Activated naive CD4-positive, alpha-beta T cell treated with anti-CD3 and anti-CD28 coated beads for 36 hours (primary cell): ENCODE measurements around the gene CYB561D2. TPM values are rescaled to one million over a fixed set of nuclear protein-coding genes. Genes with fewer than 3 reads are reported as not detected.

Experiments used
- CTCF ChIA-PET: fragments of 350-600 bp; sonication (Branson Sonifier 250); formaldehyde crosslinking; loops from one replicate; lab custom pipeline; 2021; ENCODE audit warnings: antibody characterized with exemption; lab: Charles Lee
- DNase-seq: peaks from one replicate; pipeline ENCODE4 v3.0.0-alpha.2; 2020
- H3K27ac Mint-ChIP-seq: one replicate; pipeline ENCODE4 v1.8.0; 2021; ENCODE audit warnings: mild to moderate bottlenecking, mixed read lengths
- H3K27me3 Mint-ChIP-seq: one replicate; pipeline ENCODE4 v1.8.0; 2021; ENCODE audit warnings: low read depth, mixed read lengths
- H3K36me3 Mint-ChIP-seq: one replicate; pipeline ENCODE4 v1.8.0; 2021; ENCODE audit warnings: low read depth, mixed read lengths
- H3K4me1 Mint-ChIP-seq: one replicate; pipeline ENCODE4 v1.8.0; 2021; ENCODE audit warnings: low read depth, mixed read lengths
- H3K4me3 Mint-ChIP-seq: one replicate; pipeline ENCODE4 v1.8.0; 2021; ENCODE audit warnings: mild to moderate bottlenecking, moderate library complexity, mixed read lengths
- H3K9me3 Mint-ChIP-seq: one replicate; pipeline ENCODE4 v1.8.0; 2021; ENCODE audit warnings: mixed read lengths
- intact Hi-C: fragments of 100-400 bp; cut with micrococcal nuclease; formaldehyde crosslinking; loops from one replicate; pipeline ENCODE4 v1.15.1; 2023
- total RNA-seq, 2 experiments: library from RNA; stranded (reverse); gene quantifications; one replicate each; pipeline ENCODE4 v1.2.3, GENCODE V29; 2021

The CYB561D2 gene
- total RNA-seq, 2 experiments from 2014 or later = 11.0 to 11.3 TPM

DNA sequence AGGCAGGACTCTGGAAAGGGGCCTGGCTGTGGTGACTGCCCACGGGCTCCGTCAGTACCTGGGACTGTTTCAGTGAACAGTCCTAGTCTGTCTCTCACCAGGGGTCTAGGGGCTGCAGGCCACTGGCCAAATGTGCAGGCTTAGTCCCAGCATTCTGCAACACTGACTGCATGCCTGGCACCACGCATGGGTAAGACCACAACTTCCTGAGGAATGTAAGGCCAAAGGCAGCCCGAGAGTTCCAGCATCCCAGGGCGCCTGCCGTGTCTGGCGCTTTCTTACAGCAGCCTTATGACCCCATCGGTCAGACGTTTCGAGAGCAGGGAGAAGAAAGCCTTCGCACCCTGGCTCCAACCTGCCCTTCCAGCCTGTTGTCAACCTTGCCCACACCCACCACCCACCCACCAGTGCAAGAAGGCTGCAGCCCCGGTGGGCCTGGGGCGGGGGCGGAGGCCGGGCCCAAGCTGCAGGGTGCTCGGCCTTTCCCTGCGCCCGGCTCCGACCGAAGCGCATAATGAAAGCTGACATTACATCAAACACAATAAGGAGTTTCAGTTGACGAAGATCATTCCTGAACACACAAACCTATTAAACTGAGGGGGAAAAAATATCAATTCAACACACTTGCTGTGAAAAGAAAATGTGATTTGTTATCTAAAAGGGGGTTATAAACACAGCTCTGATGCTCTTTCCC, 38.2 kb downstream of the CYB561D2 start:
- no peaks in the 10 kb centered on the region for H3K27me3 Mint-ChIP-seq
- intact Hi-C loops = no loop called here
- CTCF ChIA-PET = no interaction called here

DNA sequence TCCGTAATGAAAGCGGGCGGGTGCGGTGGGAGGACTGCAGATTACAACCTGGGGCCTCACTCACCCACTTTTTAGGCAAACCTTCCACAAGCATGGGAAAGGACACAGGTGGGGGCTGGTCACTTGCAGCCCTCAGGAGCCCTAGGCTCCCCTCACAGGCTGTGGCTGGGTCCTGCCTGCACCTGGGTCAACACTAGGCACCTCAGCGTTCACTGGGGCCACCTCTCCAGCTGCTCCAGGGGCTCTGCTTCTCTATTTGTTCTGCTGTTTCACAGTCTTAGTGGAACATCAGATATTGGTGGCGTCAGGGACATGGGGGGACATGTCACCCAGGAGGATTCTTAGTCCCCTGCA, 38.7 kb downstream of the CYB561D2 start:
- intact Hi-C loops = no loop called here
- H3K9me3 Mint-ChIP-seq = no peaks in the 10 kb centered on the region
- no peaks in the 10 kb centered on the region for H3K27me3 Mint-ChIP-seq
- no peak overlapping the region for H3K4me3 Mint-ChIP-seq
- no peaks in the 10 kb centered on the region for H3K36me3 Mint-ChIP-seq
- H3K27ac Mint-ChIP-seq = no peak overlapping the region
- H3K4me1 Mint-ChIP-seq = no peaks in the 10 kb centered on the region
- CTCF ChIA-PET = no interaction called here
- no peak for DNase-seq

More for the DNA sequence above, 38.2 kb downstream of the CYB561D2 start:
- no peaks in the 10 kb centered on the region for H3K4me1 Mint-ChIP-seq
- no peak for DNase-seq
- H3K27ac Mint-ChIP-seq = no peak overlapping the region
- no peak overlapping the region for H3K4me3 Mint-ChIP-seq
- H3K9me3 Mint-ChIP-seq = no peaks in the 10 kb centered on the region
- H3K36me3 Mint-ChIP-seq = no peaks in the 10 kb centered on the region

DNA sequence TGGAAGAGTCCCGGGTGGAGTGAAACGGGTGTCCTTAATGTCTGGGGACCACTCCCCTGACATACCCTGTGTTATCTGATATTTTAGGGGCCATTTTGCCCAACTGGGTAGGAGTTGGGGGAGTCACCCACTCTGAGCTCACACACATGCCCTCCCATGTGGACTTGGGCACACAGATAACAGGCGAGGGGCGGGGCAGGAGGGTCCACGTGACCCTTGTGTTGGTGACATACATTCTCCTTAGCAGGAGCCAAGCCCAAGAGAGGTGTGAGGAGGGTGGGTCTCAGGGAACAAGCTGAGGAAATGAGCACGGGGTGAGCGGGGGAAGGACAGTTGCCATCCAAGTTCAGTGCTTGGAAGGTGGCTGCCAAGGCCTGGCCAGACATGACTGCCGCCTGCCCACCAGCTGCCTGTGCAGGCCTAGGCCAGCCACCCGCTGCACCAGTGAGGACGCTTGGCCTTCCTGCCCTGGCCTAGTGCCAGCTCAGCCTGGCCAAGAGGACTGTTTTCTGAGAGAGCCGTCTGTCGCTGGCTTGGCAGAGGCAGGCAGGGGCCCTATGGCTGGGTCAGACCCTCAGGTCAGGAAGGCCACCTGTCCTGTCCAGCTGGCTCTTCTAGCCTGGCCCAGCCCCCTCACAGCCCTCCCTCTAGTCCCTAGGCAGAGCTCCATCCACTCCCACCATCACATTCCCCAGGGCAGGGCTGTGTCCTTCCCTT, 40.0 kb downstream of the CYB561D2 start:
- no peaks in the 10 kb centered on the region for H3K4me1 Mint-ChIP-seq
- H3K36me3 Mint-ChIP-seq = no peaks in the 10 kb centered on the region
- no peak for DNase-seq
- CTCF ChIA-PET = interaction anchor here (0.6 kb wide), 1 partner anchor 1204 kb away, joined by 6 read pairs; no protein-coding TSS in a partner anchor
- H3K4me3 Mint-ChIP-seq = no peak overlapping the region
- intact Hi-C loops = no loop called here
- H3K9me3 Mint-ChIP-seq = no peaks in the 10 kb centered on the region
- no peaks in the 10 kb centered on the region for H3K27me3 Mint-ChIP-seq
- no peak overlapping the region for H3K27ac Mint-ChIP-seq

DNA sequence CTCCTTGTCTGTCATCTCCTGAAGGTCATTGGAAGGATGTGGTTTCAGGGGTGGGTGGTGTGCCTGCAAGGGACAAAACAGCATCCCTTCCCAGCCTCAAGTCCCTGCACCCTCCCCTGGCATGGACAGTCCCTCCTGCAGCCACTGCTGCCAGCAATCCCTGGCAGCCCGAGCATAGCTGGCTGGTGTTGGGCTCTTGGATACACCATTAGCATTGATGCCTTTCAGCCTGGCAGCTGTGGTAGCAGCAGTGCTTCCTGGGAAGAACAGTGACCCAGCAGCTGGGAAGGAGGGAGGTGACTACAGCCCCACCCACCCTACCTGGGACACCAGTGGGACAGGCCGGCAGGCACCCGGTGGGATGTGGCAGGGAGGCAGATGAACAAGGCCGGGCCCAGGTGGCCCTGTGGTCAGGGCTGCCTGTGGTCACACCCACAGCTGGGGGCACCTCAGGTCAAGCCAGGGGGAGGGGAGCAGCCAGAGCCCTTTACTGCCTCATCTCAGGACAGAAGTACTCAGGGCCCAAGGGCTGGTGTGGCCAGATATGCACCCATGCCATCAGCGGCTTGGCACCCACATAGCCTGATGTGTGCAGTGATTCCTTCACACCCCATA, 41.5 kb downstream of the CYB561D2 start:
- H3K27me3 Mint-ChIP-seq = no peaks in the 10 kb centered on the region
- no peak for DNase-seq
- no peak overlapping the region for H3K4me3 Mint-ChIP-seq
- CTCF ChIA-PET = no interaction called here
- no peaks in the 10 kb centered on the region for H3K36me3 Mint-ChIP-seq
- no peak overlapping the region for H3K27ac Mint-ChIP-seq
- no peaks in the 10 kb centered on the region for H3K4me1 Mint-ChIP-seq
- no peaks in the 10 kb centered on the region for H3K9me3 Mint-ChIP-seq
- intact Hi-C loops = no loop called here

DNA sequence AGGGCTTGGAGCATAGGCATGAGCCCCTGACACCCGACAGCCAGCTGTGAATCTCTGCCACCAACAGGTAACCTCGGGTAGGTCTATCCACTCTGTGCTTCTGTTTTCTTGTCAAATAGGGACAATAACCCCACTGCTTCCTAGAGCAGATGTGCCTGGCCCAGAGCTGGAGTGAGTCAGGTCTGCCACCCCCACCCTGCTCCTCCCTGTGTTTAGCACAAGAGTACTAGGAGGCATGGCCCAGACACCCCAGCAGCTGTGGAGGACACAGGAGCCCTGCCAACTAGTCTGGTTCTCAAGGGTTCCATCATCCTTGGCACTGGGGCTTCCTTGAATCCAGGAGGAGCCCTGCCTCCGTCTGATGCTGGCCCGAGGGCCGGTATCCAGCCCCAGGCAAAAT, 42.4 kb downstream of the CYB561D2 start:
- no peaks in the 10 kb centered on the region for H3K36me3 Mint-ChIP-seq
- CTCF ChIA-PET = no interaction called here
- no peaks in the 10 kb centered on the region for H3K27me3 Mint-ChIP-seq
- no peaks in the 10 kb centered on the region for H3K4me1 Mint-ChIP-seq
- H3K9me3 Mint-ChIP-seq = no peaks in the 10 kb centered on the region
- H3K27ac Mint-ChIP-seq = no peak overlapping the region
- no peak for DNase-seq
- intact Hi-C loops = no loop called here
- no peak overlapping the region for H3K4me3 Mint-ChIP-seq

DNA sequence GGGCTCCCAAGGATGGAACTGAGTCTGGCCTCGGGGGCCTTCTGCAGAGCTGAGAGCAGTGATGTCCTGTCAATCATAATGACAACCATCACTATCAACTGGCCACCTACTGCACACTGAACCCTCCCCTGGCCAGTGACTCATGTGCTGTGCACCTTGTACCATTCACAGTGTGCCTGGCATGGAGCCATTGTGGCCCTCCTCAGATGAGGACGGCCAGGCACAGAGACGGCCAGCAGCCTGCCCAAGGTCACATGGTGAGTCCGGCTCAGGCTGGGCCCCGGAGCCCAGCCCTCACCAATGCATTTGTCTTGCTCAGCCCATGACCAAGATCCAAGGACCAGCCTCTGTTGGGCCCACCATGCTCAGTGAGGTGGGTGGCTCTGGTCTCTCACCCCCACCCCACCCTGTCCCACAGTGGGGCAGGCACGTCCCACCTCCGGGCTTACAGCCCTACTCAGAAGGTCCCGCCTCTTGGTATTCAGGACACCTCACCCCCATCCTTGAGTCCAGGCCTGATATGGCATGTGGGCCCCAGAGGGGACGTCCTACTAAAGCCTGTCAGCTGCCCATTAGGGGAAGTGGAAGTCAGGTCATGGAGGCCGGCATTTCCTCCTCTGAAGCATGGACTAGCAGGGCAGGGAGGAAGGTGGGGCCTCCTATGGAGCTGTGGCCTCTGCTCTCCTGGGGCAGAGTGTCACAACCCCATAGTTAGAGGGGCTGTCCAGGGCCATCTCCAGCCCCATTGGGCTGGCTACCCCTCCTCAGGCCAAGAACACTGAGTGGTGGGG, 44.6 kb downstream of the CYB561D2 start:
- CTCF ChIA-PET = interaction anchor here (1.2 kb wide), 1 partner anchor 1546 kb away, joined by 3 read pairs; the partner anchor contains the start of gene RRP9
- Mint-ChIP-seq H3K4me1 (no peaks in the 10 kb centered on the region), H3K27ac (no peak overlapping the region), H3K36me3 (no peaks in the 10 kb centered on the region), H3K4me3 (no peak overlapping the region), H3K27me3 (no peaks in the 10 kb centered on the region), H3K9me3 (no peaks in the 10 kb centered on the region)
- DNase-seq = no peak
- intact Hi-C loops = no loop called here

DNA sequence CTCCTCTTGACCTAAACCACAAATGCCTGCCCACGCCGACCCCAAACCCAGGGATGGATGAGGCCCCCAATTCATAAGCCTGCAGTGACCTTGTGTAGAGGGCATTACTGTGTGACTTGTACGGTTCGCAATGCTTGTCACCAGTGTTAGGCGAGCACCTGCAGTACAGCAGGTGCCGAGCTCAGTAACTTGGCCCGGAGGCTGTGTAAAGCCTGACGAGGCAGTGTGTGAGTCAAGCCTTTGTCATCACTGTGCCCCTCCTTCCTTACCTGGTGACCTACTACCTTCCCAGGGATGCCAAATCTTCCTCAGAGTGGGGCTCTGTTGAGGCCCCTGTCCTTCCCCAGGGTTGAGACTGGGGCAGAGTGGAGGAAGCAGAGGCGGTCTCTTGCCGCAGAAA, 45.8 kb downstream of the CYB561D2 start:
- Mint-ChIP-seq H3K36me3 (no peaks in the 10 kb centered on the region), H3K27ac (no peak overlapping the region), H3K9me3 (no peaks in the 10 kb centered on the region), H3K27me3 (no peaks in the 10 kb centered on the region), H3K4me3 (no peak overlapping the region), H3K4me1 (no peaks in the 10 kb centered on the region)
- no peak for DNase-seq
- CTCF ChIA-PET = no interaction called here
- intact Hi-C loops = no loop called here

DNA sequence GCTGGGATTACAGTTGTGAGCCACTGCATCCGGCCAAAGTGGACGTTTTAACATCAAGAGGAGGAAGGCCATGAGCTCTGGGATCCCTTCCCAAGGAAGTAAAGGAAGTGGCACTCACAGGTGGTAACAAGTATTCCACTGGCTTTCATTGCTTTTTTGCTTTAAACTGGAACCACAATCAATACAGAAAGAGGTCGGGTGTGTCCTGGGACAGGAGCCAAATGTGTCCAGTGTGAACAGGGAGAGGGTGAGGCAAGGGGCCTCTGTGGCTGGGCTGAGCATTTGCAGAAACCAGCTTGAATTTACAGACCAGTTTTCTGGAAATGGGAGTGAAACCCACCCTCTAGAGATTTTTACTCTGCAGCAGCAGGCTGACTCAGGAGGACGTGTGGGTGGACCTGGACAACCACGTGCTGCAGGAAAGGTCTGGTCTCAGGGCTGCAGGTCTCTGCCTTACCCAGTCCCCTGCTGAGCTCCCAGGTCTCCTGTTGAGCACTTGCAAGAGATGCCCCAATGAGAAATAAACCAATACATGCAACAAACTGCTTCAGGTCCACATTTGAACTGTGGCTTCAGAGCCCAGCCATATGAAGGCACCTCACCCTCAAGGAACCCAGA, 51.4 kb downstream of the CYB561D2 start:
- no peak for DNase-seq
- intact Hi-C loops = no loop called here
- CTCF ChIA-PET = no interaction called here
- Mint-ChIP-seq H3K27me3 (no peaks in the 10 kb centered on the region), H3K4me1 (no peaks in the 10 kb centered on the region), H3K36me3 (no peaks in the 10 kb centered on the region), H3K4me3 (no peak overlapping the region), H3K9me3 (no peaks in the 10 kb centered on the region), H3K27ac (no peak overlapping the region)

Other genes starting within 250 kb of the CYB561D2 start
- not detected for gene SEMA3F, start 195.5 kb upstream of the CYB561D2 start, total RNA-seq
- not detected for gene GNAT1, start 159.3 kb upstream of the CYB561D2 start, total RNA-seq
- gene SLC38A3, start 145.6 kb upstream of the CYB561D2 start, total RNA-seq = not detected
- gene GNAI2, start 114.7 kb upstream of the CYB561D2 start, total RNA-seq = 100 to 1,000 TPM; 272 to 276 TPM
- under 1 TPM; 0.33 to 0.37 TPM for gene SEMA3B, start 81.7 kb upstream of the CYB561D2 start, total RNA-seq
- gene LSMEM2, start 71.8 kb upstream of the CYB561D2 start, total RNA-seq = not detected
- 100 to 1,000 TPM; 117 to 125 TPM for gene IFRD2, start 58.4 kb upstream of the CYB561D2 start, total RNA-seq
- under 1 TPM; 0.74 to 0.88 TPM for gene HYAL3, start 51.5 kb upstream of the CYB561D2 start, total RNA-seq
- gene NAA80, start 51.5 kb upstream of the CYB561D2 start, total RNA-seq = 10 to 100 TPM in 1 of 2 experiments, 1 to 10 TPM in 1; 7.9 to 10.5 TPM
- gene HYAL1, start 47.3 kb upstream of the CYB561D2 start, total RNA-seq = not detected
- 1 to 10 TPM; 1.5 to 2.1 TPM for gene HYAL2, start 28.1 kb upstream of the CYB561D2 start, total RNA-seq
- gene TUSC2, start 22.6 kb upstream of the CYB561D2 start, total RNA-seq = 10 to 100 TPM; 14.1 to 14.4 TPM
- 10 to 100 TPM; 37.5 to 38.5 TPM for gene RASSF1, start 10.0 kb upstream of the CYB561D2 start, total RNA-seq
- gene ZMYND10, start 5.1 kb upstream of the CYB561D2 start, total RNA-seq = under 1 TPM; 0.54 to 0.57 TPM
- gene NPRL2, start 87 bp upstream of the CYB561D2 start, total RNA-seq = 10 to 100 TPM; 27.7 to 31.3 TPM
- gene TMEM115, start 8.7 kb downstream of the CYB561D2 start, total RNA-seq = 10 to 100 TPM; 10.6 to 11.1 TPM
- under 1 TPM; 0.89 to 0.95 TPM for gene CACNA2D2, start 152.8 kb downstream of the CYB561D2 start, total RNA-seq
- gene C3orf18, start 216.9 kb downstream of the CYB561D2 start, total RNA-seq = 1 to 10 TPM; 3.1 to 3.8 TPM
- 10 to 100 TPM; 27.0 to 30.4 TPM for gene HEMK1, start 218.7 kb downstream of the CYB561D2 start, total RNA-seq